ENCODE measurements around the gene BMERB1. TPM values are rescaled to one million over a fixed set of nuclear protein-coding genes. Genes with fewer than 3 reads are reported as not detected.

The BMERB1 gene
- total and polyA plus RNA-seq, 9 of the 15 experiments (the other 6 are each of a cell fraction or from before 2014, with no cell fraction given) = 0.29 to 2.9 (median 0.94) TPM

DNA sequence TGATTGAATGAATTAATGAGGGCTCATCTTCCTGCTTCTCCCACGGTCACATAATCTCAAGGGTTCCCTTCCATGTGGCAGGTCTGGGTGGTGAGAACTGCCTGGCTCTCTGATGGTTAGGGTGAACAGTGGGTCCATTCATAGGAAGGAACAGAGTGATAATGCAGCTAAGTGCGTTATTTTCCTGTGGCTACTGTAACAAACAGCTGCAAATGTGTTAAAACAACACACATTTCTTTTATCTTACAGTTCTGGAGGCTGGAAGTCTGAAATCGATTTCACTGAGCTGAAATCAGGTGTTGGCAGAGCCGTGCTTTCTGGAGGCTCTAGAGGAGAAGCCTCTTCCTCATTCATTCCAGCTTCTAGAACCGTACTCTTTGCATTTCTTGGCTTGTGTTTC is 95.3 kb downstream of the BMERB1 start (continued):
- TF ChIP-seq, protein P1, sequence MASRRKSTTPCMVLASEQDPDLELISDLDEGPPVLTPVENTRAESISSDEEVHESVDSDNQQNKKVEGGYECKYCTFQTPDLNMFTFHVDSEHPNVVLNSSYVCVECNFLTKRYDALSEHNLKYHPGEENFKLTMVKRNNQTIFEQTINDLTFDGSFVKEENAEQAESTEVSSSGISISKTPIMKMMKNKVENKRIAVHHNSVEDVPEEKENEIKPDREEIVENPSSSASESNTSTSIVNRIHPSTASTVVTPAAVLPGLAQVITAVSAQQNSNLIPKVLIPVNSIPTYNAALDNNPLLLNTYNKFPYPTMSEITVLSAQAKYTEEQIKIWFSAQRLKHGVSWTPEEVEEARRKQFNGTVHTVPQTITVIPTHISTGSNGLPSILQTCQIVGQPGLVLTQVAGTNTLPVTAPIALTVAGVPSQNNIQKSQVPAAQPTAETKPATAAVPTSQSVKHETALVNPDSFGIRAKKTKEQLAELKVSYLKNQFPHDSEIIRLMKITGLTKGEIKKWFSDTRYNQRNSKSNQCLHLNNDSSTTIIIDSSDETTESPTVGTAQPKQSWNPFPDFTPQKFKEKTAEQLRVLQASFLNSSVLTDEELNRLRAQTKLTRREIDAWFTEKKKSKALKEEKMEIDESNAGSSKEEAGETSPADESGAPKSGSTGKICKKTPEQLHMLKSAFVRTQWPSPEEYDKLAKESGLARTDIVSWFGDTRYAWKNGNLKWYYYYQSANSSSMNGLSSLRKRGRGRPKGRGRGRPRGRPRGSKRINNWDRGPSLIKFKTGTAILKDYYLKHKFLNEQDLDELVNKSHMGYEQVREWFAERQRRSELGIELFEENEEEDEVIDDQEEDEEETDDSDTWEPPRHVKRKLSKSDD (conservative IDR thresholded peaks at IDR 0.05; ENCODE audit: low read length) = no peak
- TF ChIP-seq POLR2H (tag; IDR thresholded peaks at IDR 0.05; ENCODE audit: low read depth) (no peak), GATAD2B (IDR thresholded peaks at IDR 0.05; ENCODE audit: borderline replicate concordance) (no peak), ZNF184 (CRISPR knock-in tag; IDR thresholded peaks at IDR 0.05) (no peak)
- TF ChIP-seq, protein P2, sequence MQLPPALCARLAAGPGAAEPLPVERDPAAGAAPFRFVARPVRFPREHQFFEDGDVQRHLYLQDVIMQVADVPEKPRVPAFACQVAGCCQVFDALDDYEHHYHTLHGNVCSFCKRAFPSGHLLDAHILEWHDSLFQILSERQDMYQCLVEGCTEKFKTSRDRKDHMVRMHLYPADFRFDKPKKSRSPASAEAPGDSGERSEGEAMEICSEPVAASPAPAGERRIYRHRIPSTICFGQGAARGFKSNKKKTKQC (CRISPR knock-in tag; IDR thresholded peaks at IDR 0.05) = no peak
- TF ChIP-seq, protein P3, sequence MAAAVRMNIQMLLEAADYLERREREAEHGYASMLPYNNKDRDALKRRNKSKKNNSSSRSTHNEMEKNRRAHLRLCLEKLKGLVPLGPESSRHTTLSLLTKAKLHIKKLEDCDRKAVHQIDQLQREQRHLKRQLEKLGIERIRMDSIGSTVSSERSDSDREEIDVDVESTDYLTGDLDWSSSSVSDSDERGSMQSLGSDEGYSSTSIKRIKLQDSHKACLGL (CRISPR knock-in tag; IDR thresholded peaks at IDR 0.05; ENCODE audit: borderline replicate concordance, poor library complexity, severe bottlenecking) = no peak

DNA sequence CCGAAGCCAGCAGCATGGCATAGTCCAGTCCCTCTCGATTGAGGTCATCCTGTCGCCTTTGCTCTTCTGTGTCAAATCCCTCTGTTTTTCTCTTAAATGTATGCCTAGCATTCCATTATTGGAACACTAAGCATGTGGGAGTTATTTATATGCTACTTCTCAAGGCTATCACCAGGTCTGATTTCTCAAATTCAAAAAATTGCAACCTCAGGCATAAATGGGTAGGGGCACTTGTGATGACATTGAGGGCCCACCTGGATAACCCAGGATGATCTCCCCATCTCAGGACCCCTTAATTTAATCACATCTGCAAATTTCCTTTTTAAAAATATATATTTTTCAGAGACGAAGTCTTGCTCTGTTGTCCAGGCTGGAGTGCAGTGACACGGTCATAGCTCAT is 95.7 kb downstream of the BMERB1 start:
- Histone ChIP-seq H3K9ac (ENCODE audit: insufficient read depth in 1 of 2, low read depth in 2 of 2, low read length in 2 of 2) (no peak overlapping the region; a peak in 1 of 4 replicates), H3K79me2 (ENCODE audit: control insufficient read depth, insufficient read depth, low read length) (no peaks in the 10 kb centered on the region), H3K36me3 (ENCODE audit: control insufficient read depth, insufficient read depth, low read length) (no peaks in the 10 kb centered on the region), H3K4me1 (replicated peaks in 1 of 2; ENCODE audit: control insufficient read depth in 2 of 2, insufficient read depth in 2 of 2, low read length in 2 of 2) (no peaks in the 10 kb centered on the region; a peak in 1 of 5 replicates), H3K9me3 (replicated peaks; ENCODE audit: control insufficient read depth, insufficient read depth, low read depth, low read length) (no peaks in the 10 kb centered on the region), H2AFZ (ENCODE audit: low read depth, low read length) (peak overlapping the region; percentile 82), H4K20me1 (replicated peaks; ENCODE audit: control insufficient read depth, insufficient read depth, low read length) (no peaks in the 10 kb centered on the region), H3K9me1 (ENCODE audit: control insufficient read depth, insufficient read depth, low read length) (no peaks in the 10 kb centered on the region), H3K27me3 (ENCODE audit: control insufficient read depth in 2 of 2, insufficient read depth in 2 of 2, low read length in 2 of 2) (no peaks in the 10 kb centered on the region), H3K4me2 (ENCODE audit: insufficient read depth, low read length) (no peak overlapping the region), H3K27ac (ENCODE audit: extremely low read depth, low read depth, low read length) (no peak overlapping the region), H3K4me3 (no peak overlapping the region)
- intact Hi-C loops (cut with micrococcal nuclease) = no loop called here
- no peak for FAIRE-seq
- CTCF ChIA-PET (ENCODE audit: low intra/inter-chr PET ratio) = no interaction called here
- BruUV-seq (replicated peaks) = no TSS peak
- POLR2A ChIA-PET = interaction anchor here (1.1 kb wide), 1 partner anchor 39 kb away, joined by 5 read pairs; no protein-coding TSS in a partner anchor
- in situ Hi-C loops (cut with MboI) = no loop called here
- DNase-seq (ENCODE audit: extremely low read depth in 1 of 4, low spot score in 3 of 4) = no peak
- 66% methylated on average over 5 of the region's 5 CpGs for WGBS (ENCODE audit: insufficient coverage, low coverage, missing lambda C conversion rate)
- no peak for ATAC-seq
- TF ChIP-seq ZNF316 (IDR thresholded peaks at IDR 0.05) = peak; percentile 52; the same call in 1 of the 2 replicates
- no peak for TF ChIP-seq SMC3 (conservative IDR thresholded peaks at IDR 0.05; ENCODE audit: insufficient read depth, low read depth, low read length)
- TF ChIP-seq C11orf30 (IDR thresholded peaks at IDR 0.05; ENCODE audit: low read depth) = peak; percentile 27; the same call in 1 of the 2 replicates

All from K562 (cell line).